Activated CD4-positive, CD25-positive, alpha-beta regulatory T cell (primary cell): ENCODE results near the gene BMF.
"Not testable (repeated sequence)": the region's sequence is repeated elsewhere in the genome, so short reads cannot be mapped to it uniquely, and the experiment has no call there.

ENCODE experiments used
- DNase-seq, 4 experiments: peaks; one replicate each; lab custom pipeline; 2025; lab: John Stamatoyannopoulos, UW

BMF gene

GRCh38 chr15:40087991-40088928 lies 20.4 kb downstream of the BMF start:
- no peak for DNase-seq

- DNase-seq, result no peak
Measured at GRCh38 chr15:40087068-40087810, 21.4 kb downstream of the BMF start.

- DNase-seq, result no peak
Measured at GRCh38 chr15:40085266-40085665, 23.4 kb downstream of the BMF start.

DNA sequence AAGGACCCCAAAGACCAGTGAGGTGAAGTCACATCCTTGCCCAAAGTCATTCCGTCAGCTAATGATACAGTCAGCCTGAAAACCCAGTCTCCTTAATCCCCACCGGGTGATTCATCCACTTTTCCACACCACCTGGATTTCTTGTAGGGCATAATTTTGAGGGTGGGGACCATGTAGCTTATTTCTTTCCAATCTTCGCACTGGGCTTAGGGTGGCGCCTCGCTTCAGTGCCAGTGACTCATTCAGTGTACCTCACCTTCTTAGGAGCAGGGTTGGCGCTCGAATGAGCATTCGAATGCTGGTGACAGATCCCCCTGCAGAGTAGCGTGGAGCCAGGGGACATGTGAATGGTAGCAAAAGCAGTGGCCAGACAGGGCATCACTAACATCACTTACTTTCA lies 24.0 kb downstream of the BMF start:
- DNase-seq, result no peak

- no peak for DNase-seq
Measured at GRCh38 chr15:40082195-40082883, 26.3 kb downstream of the BMF start.

GRCh38 chr15:40081691-40082194 lies 26.9 kb downstream of the BMF start:
- no peak for DNase-seq

DNA sequence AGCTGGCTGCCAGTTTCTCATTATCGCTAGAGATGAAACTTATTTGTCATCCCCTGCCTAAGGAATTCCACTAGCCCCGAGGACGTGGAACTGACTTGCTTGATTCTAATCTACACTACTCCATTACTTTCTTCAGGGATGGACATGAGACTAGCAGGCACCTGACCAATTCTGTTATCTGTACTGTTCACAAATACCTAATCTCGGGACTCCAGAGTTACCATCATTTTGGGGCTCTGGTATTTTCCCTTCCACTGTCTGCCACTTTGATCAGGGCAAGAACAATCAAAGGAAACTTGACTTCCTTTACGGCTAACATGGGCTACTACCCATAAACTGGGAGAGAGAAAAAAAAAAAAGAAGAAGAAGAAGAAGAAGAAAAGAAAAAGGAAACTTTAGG lies 27.8 kb downstream of the BMF start:
- DNase-seq, result no peak

- DNase-seq, result no peak
Measured at GRCh38 chr15:40080104-40080503, 28.6 kb downstream of the BMF start.

DNA sequence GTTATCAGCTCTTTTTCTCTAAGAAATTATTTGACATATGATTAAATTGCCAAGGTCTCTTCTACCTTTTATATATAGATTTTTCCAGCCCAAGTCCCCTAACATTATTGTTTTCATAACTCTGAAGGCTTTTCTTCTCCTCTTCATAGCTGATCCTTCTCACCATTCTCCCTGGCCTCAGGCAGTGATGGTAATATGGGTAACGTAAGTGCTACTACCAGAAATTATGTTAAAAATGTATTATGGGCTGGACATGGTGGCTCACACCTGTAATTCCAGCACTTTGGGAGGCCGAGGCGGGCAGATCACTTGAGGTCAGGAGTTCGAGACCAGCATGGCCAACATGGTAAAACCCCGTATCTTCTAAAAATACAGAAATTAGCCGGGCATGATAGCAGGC lies 29.2 kb downstream of the BMF start:
- DNase-seq, result no peak

DNA sequence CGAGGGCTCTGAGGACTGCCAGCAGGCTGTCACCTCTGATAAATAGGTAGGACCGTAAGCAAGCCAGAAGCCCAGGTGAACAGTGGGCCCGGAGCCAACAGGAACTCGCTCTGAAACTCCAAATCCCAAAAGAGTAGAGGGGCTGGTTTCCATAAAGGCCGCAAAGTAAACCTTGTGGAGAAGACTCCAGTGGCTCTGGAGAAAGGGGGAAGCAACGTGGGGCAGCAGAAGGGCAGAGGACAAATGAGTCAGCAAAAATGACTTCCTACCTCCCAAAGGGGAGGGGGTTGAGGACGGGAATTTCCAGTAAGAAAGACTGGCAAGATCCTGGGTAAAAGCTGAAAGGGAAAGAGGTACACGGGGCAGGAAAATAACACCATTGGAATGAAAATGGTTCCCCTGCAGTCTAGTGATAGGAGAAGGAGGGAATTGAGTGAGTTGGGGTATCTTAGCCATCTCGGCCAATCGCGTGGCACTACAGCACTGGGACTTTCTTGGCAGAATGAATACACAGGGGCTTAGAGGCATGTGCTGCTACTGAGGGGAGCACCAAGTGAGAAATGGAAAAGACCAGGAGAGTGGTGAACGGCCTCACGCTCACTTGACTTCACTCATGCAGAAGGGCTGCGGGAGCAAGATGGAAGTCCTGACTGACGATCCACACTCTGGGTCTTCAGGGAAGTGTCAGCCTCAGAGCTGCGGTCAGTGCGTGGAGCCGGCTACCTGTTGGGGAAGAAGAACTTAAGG lies 33.2 kb downstream of the BMF start:
- no peak for DNase-seq

GRCh38 chr15:40074656-40075055 lies 34.0 kb downstream of the BMF start:
- not testable (repeated sequence) for DNase-seq

- not testable (repeated sequence) for DNase-seq
Measured at GRCh38 chr15:40073716-40074490, 34.8 kb downstream of the BMF start.

DNA sequence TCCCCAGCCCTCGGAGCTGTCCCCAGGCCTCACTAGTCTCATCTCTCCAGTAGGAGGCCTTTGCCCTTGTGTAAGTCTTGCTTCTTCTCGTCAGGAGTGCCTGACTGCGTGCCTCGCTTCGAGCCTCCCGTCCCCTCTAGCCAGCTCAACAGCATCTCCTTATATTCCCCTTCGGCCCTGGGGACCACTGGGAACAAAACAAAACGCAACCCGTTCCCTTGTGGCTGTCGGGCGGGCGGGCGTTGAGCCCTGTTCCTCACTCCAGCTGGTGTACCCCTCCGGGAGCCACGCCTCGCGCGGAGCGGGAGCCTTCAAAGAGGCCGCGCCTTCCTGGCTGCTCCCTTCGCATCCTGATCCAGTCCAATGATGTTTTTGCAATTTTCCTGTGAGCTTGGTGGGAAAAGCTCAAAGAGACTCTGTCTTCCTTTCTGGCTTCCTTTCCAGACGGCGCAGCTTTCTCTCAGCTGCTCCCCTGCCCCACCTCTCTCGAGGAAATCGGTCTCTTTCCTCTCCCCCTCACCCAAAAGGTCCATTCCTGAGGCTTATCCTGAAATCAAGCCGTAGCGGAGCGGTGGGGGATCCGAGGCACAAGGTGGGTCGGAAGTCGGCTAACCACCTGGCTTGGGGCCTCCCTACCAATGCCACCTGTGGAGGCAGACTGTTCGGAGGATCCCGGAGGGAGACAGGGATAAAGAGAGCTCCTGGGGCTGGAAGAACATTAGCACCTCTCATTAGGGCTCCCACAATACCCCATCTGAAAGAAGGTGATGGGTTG lies 36.3 kb downstream of the BMF start:
- no peak for DNase-seq

- no peak for DNase-seq
Measured at GRCh38 chr15:40070608-40071218, 38.0 kb downstream of the BMF start.

DNA sequence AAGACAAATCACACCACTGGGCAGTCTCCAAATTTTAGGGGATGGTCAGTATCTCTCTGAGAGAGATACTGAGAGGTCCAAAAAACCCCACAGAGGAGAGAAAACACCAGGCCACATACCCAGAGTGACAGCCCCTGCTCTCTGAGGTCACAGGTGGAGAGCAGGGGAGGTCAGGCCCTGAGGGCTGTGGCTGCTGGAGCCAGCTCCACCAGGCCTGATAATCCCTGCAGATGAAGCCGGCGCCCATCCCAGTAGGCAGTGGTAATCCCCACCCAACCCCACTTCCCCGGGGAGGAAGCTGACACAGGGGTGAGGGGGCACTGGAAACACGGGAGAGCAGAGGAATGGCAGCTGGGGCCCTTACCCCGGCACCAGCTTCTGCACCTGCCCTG lies 38.5 kb downstream of the BMF start:
- DNase-seq, result no peak

DNA sequence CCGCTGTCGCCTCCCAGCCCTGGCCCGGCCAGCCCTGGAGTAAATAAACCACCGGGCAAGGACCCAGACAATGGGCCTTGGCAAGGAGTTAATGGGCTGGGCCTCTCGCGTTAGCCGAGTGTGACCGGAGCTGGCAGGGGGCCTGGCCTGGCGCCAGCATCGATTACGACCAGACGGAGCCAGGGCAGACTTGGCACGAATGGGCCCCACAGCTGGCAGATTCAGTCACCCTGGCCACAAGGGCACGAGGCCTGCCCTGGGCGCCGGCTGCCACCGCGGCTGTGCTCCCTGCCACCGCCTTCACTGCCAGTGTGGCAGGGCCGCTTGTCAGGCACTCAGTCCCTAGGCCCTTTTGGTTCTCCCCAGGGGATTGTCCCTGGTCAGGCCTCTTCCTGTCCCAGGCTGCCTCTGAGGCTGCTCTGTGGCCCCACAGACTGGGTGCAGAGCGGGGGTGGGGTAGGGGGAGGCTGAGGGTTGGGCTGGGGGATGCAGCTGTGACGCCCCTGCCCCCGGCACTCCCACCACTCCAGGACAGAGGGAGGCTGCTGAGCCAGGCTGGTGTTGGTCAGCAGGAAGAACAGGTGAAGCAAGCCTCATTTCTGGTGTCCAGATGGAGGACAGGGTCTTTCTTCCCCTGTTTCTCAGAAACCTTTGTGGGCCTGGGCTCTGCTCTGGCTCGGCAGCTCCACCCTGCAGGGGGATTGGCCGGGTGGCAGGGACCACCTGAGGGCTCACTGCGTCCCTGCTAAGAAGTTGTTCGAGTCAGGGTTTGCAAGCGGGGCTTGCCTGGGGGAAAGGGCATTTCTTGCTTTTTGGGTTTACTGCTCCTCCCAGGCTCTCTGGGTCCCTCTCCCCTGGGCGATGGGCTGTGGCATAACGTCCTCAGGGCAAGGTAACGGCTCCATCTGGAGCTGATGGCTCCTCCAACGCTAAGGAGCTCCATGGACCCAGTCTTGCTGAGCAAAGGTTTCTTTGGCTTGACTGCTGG lies 39.2 kb downstream of the BMF start:
- no peak for DNase-seq

- no peak for DNase-seq
Measured at GRCh38 chr15:40067921-40068624, 40.6 kb downstream of the BMF start.

- no peak for DNase-seq
Measured at GRCh38 chr15:40066589-40066988, 42.1 kb downstream of the BMF start.
